PC-3 (cell line): ENCODE measurements around the gene LGALS4. TPM values are rescaled to one million over a fixed set of nuclear protein-coding genes. Genes with fewer than 3 reads are reported as not detected.
"Not testable (repeated sequence)": the region's sequence is repeated elsewhere in the genome, so short reads cannot be mapped to it uniquely, and the experiment has no call there.

Experiments used
- ATAC-seq: fragments of 200-7000 bp; cut with Tn5 transposase; 2 replicates; pipeline ENCODE4 v1.9.1; 2020; ENCODE audit warnings: mild to moderate bottlenecking, moderate library complexity
- BruUV-seq: library from RNA; stranded (reverse); fragments of 400-500 nt; replicated peaks from 2 replicates; lab custom pipeline; 2021; lab: Mats Ljungman, UMichigan
- CTCF ChIA-PET: fragments of 300-600 bp; sonication (Branson Sonifier 250); formaldehyde crosslinking; loops from one replicate; lab custom pipeline; 2022; ENCODE audit warnings: antibody characterized with exemption; lab: Charles Lee
- POLR2A ChIA-PET: fragments of 300-600 bp; sonication (Branson Sonifier 250); formaldehyde crosslinking; loops from one replicate; lab custom pipeline; 2022; ENCODE audit warnings: antibody characterized with exemption; ENCODE audit not compliant: unreplicated experiment; lab: Charles Lee
- DNase-seq: peaks from one replicate; pipeline ENCODE4 v3.0.0-alpha.2; 2015
- H2AFZ ChIP-seq: fragments of 300-600 bp; sonication (generic); 2 replicates; pipeline ENCODE4 v1.6.0; 2016; ENCODE audit warnings: antibody characterized with exemption, low read length
- H3F3A ChIP-seq: fragments of 300-600 bp; sonication (generic); one replicate; pipeline ENCODE4 v1.6.0; 2017; ENCODE audit warnings: antibody characterized with exemption, low read length, control low read depth, mild to moderate bottlenecking; ENCODE audit not compliant: unreplicated experiment
- H3K27ac ChIP-seq: fragments of 300-600 bp; sonication (generic); 2 replicates; pipeline ENCODE4 v1.5.1; 2016; ENCODE audit warnings: mild to moderate bottlenecking, low read length
- H3K27me3 ChIP-seq: fragments of 300-600 bp; sonication (generic); 2 replicates; pipeline ENCODE4 v1.6.1; 2016; ENCODE audit warnings: low read length, mixed read lengths
- H3K36me3 ChIP-seq: fragments of 300-600 bp; sonication (generic); 2 replicates; pipeline ENCODE4 v1.6.1; 2016; ENCODE audit warnings: low read depth, mixed run types, low read length, mixed read lengths
- H3K4me1 ChIP-seq: fragments of 300-600 bp; sonication (generic); 2 replicates; pipeline ENCODE4 v1.5.1; 2016; ENCODE audit warnings: low read length; ENCODE audit not compliant: insufficient read depth
- H3K4me2 ChIP-seq: fragments of 300-600 bp; sonication (generic); 2 replicates; pipeline ENCODE4 v1.6.0; 2016; ENCODE audit warnings: low read length
- H3K4me3 ChIP-seq: fragments of 300-600 bp; sonication (generic); 2 replicates; pipeline ENCODE4 v1.5.1; 2016; ENCODE audit warnings: mild to moderate bottlenecking, low read length, mixed read lengths
- H3K79me2 ChIP-seq: fragments of 300-600 bp; sonication (generic); 2 replicates; pipeline ENCODE4 v1.6.1; 2017; ENCODE audit warnings: low read length, mixed read lengths
- H3K9ac ChIP-seq: fragments of 300-600 bp; sonication (generic); 2 replicates; pipeline ENCODE4 v1.6.0; 2016; ENCODE audit warnings: mild to moderate bottlenecking, low read length
- H3K9me2 ChIP-seq: fragments of 300-600 bp; sonication (generic); replicated peaks from 2 replicates; pipeline ENCODE4 v1.6.1; 2016; ENCODE audit warnings: mixed run types, low read length, mixed read lengths
- H3K9me3 ChIP-seq: fragments of 300-600 bp; sonication (generic); 2 replicates; pipeline ENCODE4 v1.6.1; 2016; ENCODE audit warnings: low read length, mixed read lengths
- H4K20me1 ChIP-seq: fragments of 300-600 bp; sonication (generic); 2 replicates; pipeline ENCODE4 v1.6.1; 2016; ENCODE audit warnings: low read length, mixed read lengths
- CTCF ChIP-seq: fragments of 300-600 bp; sonication (generic); conservative IDR thresholded peaks from 2 replicates; pipeline ENCODE4 v1.5.1; 2017; ENCODE audit warnings: antibody characterized with exemption, low read depth, mild to moderate bottlenecking, low read length
- EZH2 ChIP-seq: fragments of 300-600 bp; sonication (generic); IDR thresholded peaks from one replicate; pipeline ENCODE4 v1.6.1; 2017; ENCODE audit warnings: antibody characterized with exemption, mild to moderate bottlenecking, low read length; ENCODE audit not compliant: unreplicated experiment
- EZH2phosphoT487 ChIP-seq: fragments of 300-600 bp; sonication (generic); IDR thresholded peaks from 2 replicates; pipeline ENCODE4 v1.6.1; 2018; ENCODE audit warnings: mild to moderate bottlenecking, antibody characterized with exemption, low read length, borderline replicate concordance
- intact Hi-C: fragments of 100-400 bp; cut with micrococcal nuclease; formaldehyde crosslinking; loops from 2 replicates; pipeline ENCODE4 v1.9.0; 2023
- total RNA-seq: library from RNA; depleted of rRNA; stranded (reverse); fragments of >200 nt; gene quantifications from 2 replicates; pipeline ENCODE4 v1.2.3, GENCODE V29; 2014

LGALS4 gene
- total RNA-seq, 1 experiment from 2014 or later: 0.51 TPM

- H3K27me3 ChIP-seq: no peaks in the 10 kb centered on the region
- H3K36me3 ChIP-seq: no peaks in the 10 kb centered on the region
- POLR2A ChIA-PET: interaction anchor here (0.6 kb wide), 1 partner anchor 13 kb away, joined by 7 read pairs; no protein-coding TSS in a partner anchor
- no peaks in the 10 kb centered on the region for H3F3A ChIP-seq
- no peak overlapping the region for H3K9ac ChIP-seq
- TF ChIP-seq EZH2 (no peak), EZH2phosphoT487 (no peak), CTCF (no peak)
- no peak for DNase-seq
- H2AFZ ChIP-seq: no peak overlapping the region
- no peaks in the 10 kb centered on the region for H3K4me1 ChIP-seq
- CTCF ChIA-PET: no interaction called here
- ATAC-seq: no peak
- BruUV-seq: no TSS peak
- no peak overlapping the region for H3K4me3 ChIP-seq
- no peak overlapping the region for H3K4me2 ChIP-seq
- intact Hi-C loops: no loop called here
- H3K27ac ChIP-seq: no peak overlapping the region
- H4K20me1 ChIP-seq: no peaks in the 10 kb centered on the region
- no peaks in the 10 kb centered on the region for H3K79me2 ChIP-seq
- H3K9me3 ChIP-seq: no peaks in the 10 kb centered on the region
- no peaks in the 10 kb centered on the region for H3K9me2 ChIP-seq
Measured at GRCh38 chr19:38812009-38812840, 520 bp downstream of the LGALS4 start.

- DNase-seq (no peak), ATAC-seq (no peak)
- H3K4me1 ChIP-seq: peaks cover 4% of the 10 kb centered on the region; the same call in 1 of the 2 replicates
- ChIA-PET POLR2A (interaction anchor here (0.6 kb wide), 1 partner anchor 39 kb away, joined by 3 read pairs; no protein-coding TSS in a partner anchor), CTCF (no interaction called here)
- H3K4me3 ChIP-seq: no peak overlapping the region
- TF ChIP-seq CTCF (no peak), EZH2 (no peak), EZH2phosphoT487 (no peak)
- H3K27ac ChIP-seq: no peak overlapping the region
- no peak overlapping the region for H3K9ac ChIP-seq
- no peaks in the 10 kb centered on the region for H3K79me2 ChIP-seq
- no TSS peak for BruUV-seq
- H3F3A ChIP-seq: no peaks in the 10 kb centered on the region
- H2AFZ ChIP-seq: no peak overlapping the region
- intact Hi-C loops: no loop called here
- no peaks in the 10 kb centered on the region for H3K9me3 ChIP-seq
- no peaks in the 10 kb centered on the region for H4K20me1 ChIP-seq
- no peaks in the 10 kb centered on the region for H3K27me3 ChIP-seq
- H3K4me2 ChIP-seq: no peak overlapping the region
- H3K36me3 ChIP-seq: no peaks in the 10 kb centered on the region
- no peaks in the 10 kb centered on the region for H3K9me2 ChIP-seq
Measured at GRCh38 chr19:38809592-38810252, 3.0 kb downstream of the LGALS4 start.

GRCh38 chr19:38808741-38809140 lies 4.0 kb downstream of the LGALS4 start:
- Histone ChIP-seq H3K36me3 (no peaks in the 10 kb centered on the region), H3K4me2 (no peak overlapping the region), H3K9me3 (no peaks in the 10 kb centered on the region), H3K4me1 (peaks cover 4% of the 10 kb centered on the region; the same call in 1 of the 2 replicates), H3K9me2 (no peaks in the 10 kb centered on the region), H3F3A (no peaks in the 10 kb centered on the region), H4K20me1 (no peaks in the 10 kb centered on the region), H3K4me3 (no peak overlapping the region), H3K9ac (no peak overlapping the region), H2AFZ (no peak overlapping the region), H3K27ac (no peak overlapping the region), H3K79me2 (no peaks in the 10 kb centered on the region), H3K27me3 (no peaks in the 10 kb centered on the region)
- ATAC-seq (no peak), DNase-seq (no peak)
- BruUV-seq: no TSS peak
- intact Hi-C loops: no loop called here
- ChIA-PET CTCF (no interaction called here), POLR2A (no interaction called here)
- TF ChIP-seq EZH2phosphoT487 (no peak), EZH2 (no peak), CTCF (no peak)

- H3K36me3 ChIP-seq, H2AFZ ChIP-seq, BruUV-seq, DNase-seq, POLR2A ChIA-PET, ATAC-seq, H3K9me3 ChIP-seq, intact Hi-C loops, H3K27ac ChIP-seq, H3K9me2 ChIP-seq, H3K4me2 ChIP-seq, H3F3A ChIP-seq, H3K9ac ChIP-seq, CTCF ChIA-PET, H3K4me3 ChIP-seq, H3K4me1 ChIP-seq, H4K20me1 ChIP-seq, H3K79me2 ChIP-seq, H3K27me3 ChIP-seq: not testable (repeated sequence)
Measured at GRCh38 chr19:38807374-38808098, 5.2 kb downstream of the LGALS4 start.
